Measurements from ENCODE around the gene AP4S1.

AP4S1 gene

GRCh38 chr14:31139301-31139847, 113.9 kb downstream of the AP4S1 start:
- DNase-seq (ENCODE audit: low spot score): no peak

DNA sequence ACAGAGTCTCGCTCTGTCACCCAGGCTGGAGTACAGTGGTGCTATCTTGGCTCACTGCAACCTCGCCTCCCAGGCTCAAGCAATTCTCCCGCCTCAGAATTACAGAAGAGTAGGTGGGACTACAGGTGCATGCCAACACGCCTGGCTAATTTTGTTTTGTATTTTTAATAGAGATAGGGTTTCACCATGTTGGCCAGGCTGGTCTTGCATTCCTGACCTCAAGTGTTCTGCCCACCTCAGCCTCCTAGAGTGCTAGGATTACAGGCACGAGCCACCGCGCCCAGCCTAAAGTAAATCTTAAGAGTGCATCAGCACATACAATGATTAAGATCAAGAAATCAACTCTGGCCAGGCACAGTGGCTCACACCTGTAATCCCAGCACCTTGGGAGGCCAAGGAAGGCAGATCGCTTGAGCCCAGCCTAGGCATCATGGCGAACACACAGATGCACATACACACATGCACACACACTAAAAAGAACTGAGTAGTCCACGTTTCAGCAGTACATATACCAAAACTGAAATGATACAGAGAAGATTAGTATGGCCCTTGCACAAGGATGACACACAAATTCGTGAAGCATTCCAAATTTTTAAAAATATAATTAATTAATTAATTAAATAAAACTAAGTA, 117.1 kb downstream of the AP4S1 start:
- no peak for DNase-seq (ENCODE audit: low spot score)

Data from AG08396 (cell line).